Measurements from ENCODE around the gene DNAH2. TPM values are rescaled to one million over a fixed set of nuclear protein-coding genes. Genes with fewer than 3 reads are reported as not detected.

Gene DNAH2
- total and polyA plus RNA-seq, 9 of the 15 experiments (the other 6 are each of a cell fraction or from before 2014, with no cell fraction given) = 0.03 TPM; not detected in 8

DNA sequence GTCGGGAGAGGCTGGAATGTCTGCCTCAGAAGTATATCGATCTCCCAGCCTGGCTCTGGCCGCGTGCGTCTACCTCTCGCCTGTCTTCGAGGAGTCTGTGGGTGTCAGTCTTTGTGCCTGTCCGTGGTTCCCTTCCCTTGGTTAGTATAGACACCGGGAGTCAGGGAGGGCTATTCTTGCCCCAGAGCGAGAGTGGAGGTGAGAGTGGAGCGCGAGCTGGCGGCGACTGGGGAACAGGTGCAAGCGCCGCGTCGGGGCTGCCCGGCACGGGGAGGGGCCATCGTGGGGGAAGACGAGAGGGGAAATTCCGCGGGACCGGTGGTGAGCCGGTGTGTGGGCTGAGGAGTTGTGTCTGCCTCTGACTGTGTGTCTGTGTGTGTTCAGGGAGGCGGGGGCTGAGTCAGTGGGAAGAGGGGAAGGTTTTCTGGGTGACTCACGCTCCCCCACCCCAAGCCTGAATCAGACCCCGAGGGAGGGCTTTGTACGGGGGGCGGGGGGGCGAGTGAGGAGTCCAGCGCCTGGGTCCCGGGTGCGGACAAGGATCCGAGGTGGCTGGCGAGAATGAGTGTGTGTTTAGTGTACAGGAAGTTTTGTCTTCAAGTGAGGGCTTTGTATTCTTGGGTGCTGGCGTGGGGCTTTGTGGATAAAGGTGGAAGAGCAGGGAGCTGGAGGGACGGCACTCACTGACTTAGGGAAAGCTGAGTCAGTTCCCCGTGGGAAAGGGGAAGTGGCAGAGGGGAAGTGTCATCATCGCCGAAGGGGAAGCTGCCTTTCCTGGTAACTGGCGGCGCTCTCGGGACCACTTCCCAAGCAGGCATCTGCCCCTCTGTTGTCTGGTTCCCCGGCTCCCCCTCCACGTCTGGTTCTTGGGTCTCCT, 125.1 kb downstream of the DNAH2 start (continued):
- TF ChIP-seq ETV6 (IDR thresholded peaks at IDR 0.05; ENCODE audit: borderline replicate concordance in 1 of 2, low read depth in 2 of 2, low read length in 1 of 2) (peak; percentile 98), ETV6 (CRISPR knock-in tag; IDR thresholded peaks at IDR 0.05; ENCODE audit: borderline replicate concordance) (no peak), BMI1 (IDR thresholded peaks at IDR 0.05; ENCODE audit: low read length) (no peak), RBM25 (IDR thresholded peaks at IDR 0.05; ENCODE audit: low read depth, low read length, severe bottlenecking) (no peak), TGIF2 (CRISPR knock-in tag; IDR thresholded peaks at IDR 0.05) (no peak), FOXP1 (CRISPR knock-in tag; IDR thresholded peaks at IDR 0.05) (no peak), MYBL2 (IDR thresholded peaks at IDR 0.05; ENCODE audit: low read depth) (no peak), MYBL2 (CRISPR knock-in tag; IDR thresholded peaks at IDR 0.05; ENCODE audit: borderline replicate concordance) (no peak), BRD4 (IDR thresholded peaks at IDR 0.05) (peak; percentile 54; the same call in 1 of the 2 replicates), POLR3G (IDR thresholded peaks at IDR 0.05; ENCODE audit: extremely low read depth, insufficient read length, insufficient replicate concordance) (no peak), HDAC2 (IDR thresholded peaks at IDR 0.05) (peak; percentile 10; the same call in 1 of the 2 replicates), CXXC5 (CRISPR knock-in tag; IDR thresholded peaks at IDR 0.05) (no peak), ZNF57 (CRISPR knock-in tag; IDR thresholded peaks at IDR 0.05) (no peak), MTA2 (IDR thresholded peaks at IDR 0.05; ENCODE audit: low read depth) (no peak), ZEB2 (IDR thresholded peaks at IDR 0.05) (0 out of 2 replicates have a peak, but pooled peaks have one; percentile 8), C11orf30 (IDR thresholded peaks at IDR 0.05; ENCODE audit: low read depth) (peak; percentile 86), TEAD1 (CRISPR knock-in tag; IDR thresholded peaks at IDR 0.05) (peak in 1 of 2 experiments; percentile 71; a peak in 1 of 4 replicates)
- TF ChIP-seq, protein P1, sequence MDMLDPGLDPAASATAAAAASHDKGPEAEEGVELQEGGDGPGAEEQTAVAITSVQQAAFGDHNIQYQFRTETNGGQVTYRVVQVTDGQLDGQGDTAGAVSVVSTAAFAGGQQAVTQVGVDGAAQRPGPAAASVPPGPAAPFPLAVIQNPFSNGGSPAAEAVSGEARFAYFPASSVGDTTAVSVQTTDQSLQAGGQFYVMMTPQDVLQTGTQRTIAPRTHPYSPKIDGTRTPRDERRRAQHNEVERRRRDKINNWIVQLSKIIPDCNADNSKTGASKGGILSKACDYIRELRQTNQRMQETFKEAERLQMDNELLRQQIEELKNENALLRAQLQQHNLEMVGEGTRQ (CRISPR knock-in tag; IDR thresholded peaks at IDR 0.05) = no peak
- TF ChIP-seq, protein P2, sequence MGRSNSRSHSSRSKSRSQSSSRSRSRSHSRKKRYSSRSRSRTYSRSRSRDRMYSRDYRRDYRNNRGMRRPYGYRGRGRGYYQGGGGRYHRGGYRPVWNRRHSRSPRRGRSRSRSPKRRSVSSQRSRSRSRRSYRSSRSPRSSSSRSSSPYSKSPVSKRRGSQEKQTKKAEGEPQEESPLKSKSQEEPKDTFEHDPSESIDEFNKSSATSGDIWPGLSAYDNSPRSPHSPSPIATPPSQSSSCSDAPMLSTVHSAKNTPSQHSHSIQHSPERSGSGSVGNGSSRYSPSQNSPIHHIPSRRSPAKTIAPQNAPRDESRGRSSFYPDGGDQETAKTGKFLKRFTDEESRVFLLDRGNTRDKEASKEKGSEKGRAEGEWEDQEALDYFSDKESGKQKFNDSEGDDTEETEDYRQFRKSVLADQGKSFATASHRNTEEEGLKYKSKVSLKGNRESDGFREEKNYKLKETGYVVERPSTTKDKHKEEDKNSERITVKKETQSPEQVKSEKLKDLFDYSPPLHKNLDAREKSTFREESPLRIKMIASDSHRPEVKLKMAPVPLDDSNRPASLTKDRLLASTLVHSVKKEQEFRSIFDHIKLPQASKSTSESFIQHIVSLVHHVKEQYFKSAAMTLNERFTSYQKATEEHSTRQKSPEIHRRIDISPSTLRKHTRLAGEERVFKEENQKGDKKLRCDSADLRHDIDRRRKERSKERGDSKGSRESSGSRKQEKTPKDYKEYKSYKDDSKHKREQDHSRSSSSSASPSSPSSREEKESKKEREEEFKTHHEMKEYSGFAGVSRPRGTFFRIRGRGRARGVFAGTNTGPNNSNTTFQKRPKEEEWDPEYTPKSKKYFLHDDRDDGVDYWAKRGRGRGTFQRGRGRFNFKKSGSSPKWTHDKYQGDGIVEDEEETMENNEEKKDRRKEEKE (IDR thresholded peaks at IDR 0.05; ENCODE audit: borderline replicate concordance in 1 of 2, control insufficient read depth in 1 of 2, low read depth in 2 of 2, low read length in 1 of 2) = no peak
- TF ChIP-seq, protein P3, sequence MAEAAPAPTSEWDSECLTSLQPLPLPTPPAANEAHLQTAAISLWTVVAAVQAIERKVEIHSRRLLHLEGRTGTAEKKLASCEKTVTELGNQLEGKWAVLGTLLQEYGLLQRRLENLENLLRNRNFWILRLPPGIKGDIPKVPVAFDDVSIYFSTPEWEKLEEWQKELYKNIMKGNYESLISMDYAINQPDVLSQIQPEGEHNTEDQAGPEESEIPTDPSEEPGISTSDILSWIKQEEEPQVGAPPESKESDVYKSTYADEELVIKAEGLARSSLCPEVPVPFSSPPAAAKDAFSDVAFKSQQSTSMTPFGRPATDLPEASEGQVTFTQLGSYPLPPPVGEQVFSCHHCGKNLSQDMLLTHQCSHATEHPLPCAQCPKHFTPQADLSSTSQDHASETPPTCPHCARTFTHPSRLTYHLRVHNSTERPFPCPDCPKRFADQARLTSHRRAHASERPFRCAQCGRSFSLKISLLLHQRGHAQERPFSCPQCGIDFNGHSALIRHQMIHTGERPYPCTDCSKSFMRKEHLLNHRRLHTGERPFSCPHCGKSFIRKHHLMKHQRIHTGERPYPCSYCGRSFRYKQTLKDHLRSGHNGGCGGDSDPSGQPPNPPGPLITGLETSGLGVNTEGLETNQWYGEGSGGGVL (CRISPR knock-in tag; IDR thresholded peaks at IDR 0.05) = no peak
- TF ChIP-seq, protein P4, sequence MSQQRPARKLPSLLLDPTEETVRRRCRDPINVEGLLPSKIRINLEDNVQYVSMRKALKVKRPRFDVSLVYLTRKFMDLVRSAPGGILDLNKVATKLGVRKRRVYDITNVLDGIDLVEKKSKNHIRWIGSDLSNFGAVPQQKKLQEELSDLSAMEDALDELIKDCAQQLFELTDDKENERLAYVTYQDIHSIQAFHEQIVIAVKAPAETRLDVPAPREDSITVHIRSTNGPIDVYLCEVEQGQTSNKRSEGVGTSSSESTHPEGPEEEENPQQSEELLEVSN (IDR thresholded peaks at IDR 0.05; ENCODE audit: borderline replicate concordance in 1 of 2, extremely low read depth in 1 of 2, insufficient read depth in 1 of 2, insufficient read length in 1 of 2, low read depth in 1 of 2, low read length in 1 of 2, poor library complexity in 1 of 2, severe bottlenecking in 1 of 2) = no peak

Data from K562 (cell line).